IPS-15b (cell line): ENCODE data around the gene TMEM52B.
"Not testable (repeated sequence)": the region's sequence is repeated elsewhere in the genome, so short reads cannot be mapped to it uniquely, and the experiment has no call there.

Experiments
- H3K27me3 ChIP-seq: one replicate; pipeline ENCODE4 v1.6.1; 2013; ENCODE audit warnings: low read length; ENCODE audit not compliant: control insufficient read depth, insufficient read depth
- H3K36me3 ChIP-seq: one replicate; pipeline ENCODE4 v1.6.1; 2013; ENCODE audit warnings: low read length; ENCODE audit not compliant: control insufficient read depth, insufficient read depth
- H3K4me1 ChIP-seq: one replicate; pipeline ENCODE4 v1.6.1; 2013; ENCODE audit warnings: mild to moderate bottlenecking, low read length; ENCODE audit not compliant: control insufficient read depth, insufficient read depth
- H3K4me3 ChIP-seq: one replicate; pipeline ENCODE4 v1.5.1; 2013; ENCODE audit warnings: low read depth, low read length
- H3K9ac ChIP-seq: one replicate; pipeline ENCODE4 v1.6.1; 2013; ENCODE audit warnings: low read depth, mild to moderate bottlenecking, low read length
- H3K9me3 ChIP-seq: one replicate; pipeline ENCODE4 v1.6.1; 2013; ENCODE audit warnings: mild to moderate bottlenecking, low read length; ENCODE audit not compliant: control insufficient read depth, insufficient read depth

Gene TMEM52B

GRCh38 chr12:10175846-10176636 lies 2.8 kb upstream of the TMEM52B start:
- no peak overlapping the region for H3K4me3 ChIP-seq
- H3K9me3 ChIP-seq = no peaks in the 10 kb centered on the region
- peaks cover 2% of the 10 kb centered on the region for H3K4me1 ChIP-seq
- no peaks in the 10 kb centered on the region for H3K36me3 ChIP-seq
- no peaks in the 10 kb centered on the region for H3K27me3 ChIP-seq
- H3K9ac ChIP-seq = no peak overlapping the region

- no peak overlapping the region for H3K9ac ChIP-seq
- no peaks in the 10 kb centered on the region for H3K27me3 ChIP-seq
- no peaks in the 10 kb centered on the region for H3K36me3 ChIP-seq
- no peaks in the 10 kb centered on the region for H3K9me3 ChIP-seq
- no peak overlapping the region for H3K4me3 ChIP-seq
- peaks cover 4% of the 10 kb centered on the region for H3K4me1 ChIP-seq
These were observed 947 bp downstream of the TMEM52B start for GRCh38 chr12:10179776-10180181.

GRCh38 chr12:10182354-10183049 lies 3.7 kb downstream of the TMEM52B start:
- H3K4me3 ChIP-seq = no peak overlapping the region
- H3K9ac ChIP-seq = no peak overlapping the region
- H3K4me1 ChIP-seq = peaks cover 4% of the 10 kb centered on the region
- no peaks in the 10 kb centered on the region for H3K27me3 ChIP-seq
- no peaks in the 10 kb centered on the region for H3K36me3 ChIP-seq
- no peaks in the 10 kb centered on the region for H3K9me3 ChIP-seq

GRCh38 chr12:10184261-10184843 lies 5.5 kb downstream of the TMEM52B start:
- Histone ChIP-seq H3K27me3 (no peaks in the 10 kb centered on the region), H3K36me3 (no peaks in the 10 kb centered on the region), H3K9me3 (no peaks in the 10 kb centered on the region), H3K4me1 (peaks cover 2% of the 10 kb centered on the region), H3K9ac (no peak overlapping the region), H3K4me3 (no peak overlapping the region)

GRCh38 chr12:10186299-10186698 lies 7.5 kb downstream of the TMEM52B start:
- no peak overlapping the region for H3K4me3 ChIP-seq
- H3K9ac ChIP-seq = no peak overlapping the region
- H3K9me3 ChIP-seq = no peaks in the 10 kb centered on the region
- peaks cover 2% of the 10 kb centered on the region for H3K4me1 ChIP-seq
- H3K36me3 ChIP-seq = no peaks in the 10 kb centered on the region
- no peaks in the 10 kb centered on the region for H3K27me3 ChIP-seq

- H3K9me3 ChIP-seq, H3K4me1 ChIP-seq, H3K36me3 ChIP-seq, H3K9ac ChIP-seq, H3K4me3 ChIP-seq, H3K27me3 ChIP-seq: not testable (repeated sequence)
These were observed 8.1 kb downstream of the TMEM52B start for GRCh38 chr12:10186958-10187357.

- no peak overlapping the region for H3K4me3 ChIP-seq
- no peaks in the 10 kb centered on the region for H3K27me3 ChIP-seq
- H3K36me3 ChIP-seq = no peaks in the 10 kb centered on the region
- no peaks in the 10 kb centered on the region for H3K4me1 ChIP-seq
- H3K9ac ChIP-seq = no peak overlapping the region
- H3K9me3 ChIP-seq = no peaks in the 10 kb centered on the region
These were observed 10.8 kb downstream of the TMEM52B start for GRCh38 chr12:10189653-10190052.

GRCh38 chr12:10190558-10191388 lies 11.9 kb downstream of the TMEM52B start:
- H3K36me3 ChIP-seq = no peaks in the 10 kb centered on the region
- no peak overlapping the region for H3K4me3 ChIP-seq
- H3K9me3 ChIP-seq = no peaks in the 10 kb centered on the region
- no peaks in the 10 kb centered on the region for H3K27me3 ChIP-seq
- no peak overlapping the region for H3K9ac ChIP-seq
- no peaks in the 10 kb centered on the region for H3K4me1 ChIP-seq

- Histone ChIP-seq H3K4me3 (no peak overlapping the region), H3K27me3 (no peaks in the 10 kb centered on the region), H3K36me3 (no peaks in the 10 kb centered on the region), H3K9ac (no peak overlapping the region), H3K9me3 (no peaks in the 10 kb centered on the region), H3K4me1 (no peaks in the 10 kb centered on the region)
These were observed 13.0 kb downstream of the TMEM52B start for GRCh38 chr12:10191865-10192264.

GRCh38 chr12:10194160-10194670 lies 15.4 kb downstream of the TMEM52B start:
- Histone ChIP-seq H3K27me3 (no peaks in the 10 kb centered on the region), H3K9me3 (no peaks in the 10 kb centered on the region), H3K36me3 (no peaks in the 10 kb centered on the region), H3K9ac (no peak overlapping the region), H3K4me3 (no peak overlapping the region), H3K4me1 (no peaks in the 10 kb centered on the region)

- Histone ChIP-seq H3K4me1 (no peaks in the 10 kb centered on the region), H3K9me3 (no peaks in the 10 kb centered on the region), H3K27me3 (no peaks in the 10 kb centered on the region), H3K9ac (no peak overlapping the region), H3K4me3 (no peak overlapping the region), H3K36me3 (no peaks in the 10 kb centered on the region)
These were observed 17.4 kb downstream of the TMEM52B start for GRCh38 chr12:10196210-10196609.
